ENCODE results near the gene QPCTL. TPM values are rescaled to one million over a fixed set of nuclear protein-coding genes. Genes with fewer than 3 reads are reported as not detected.

The QPCTL gene
- total RNA-seq, 2 donors from 2014 or later = 11.0 to 15.9 TPM

GRCh38 chr19:45701676-45702075, 9.2 kb downstream of the QPCTL start:
- Mint-ChIP-seq H3K36me3 (ENCODE audit: low read depth) (peaks cover 36% of the 10 kb centered on the region), H3K4me3 (no peak overlapping the region), H3K27ac (no peak overlapping the region), H3K9me3 (peaks cover 1% of the 10 kb centered on the region), H3K27me3 (ENCODE audit: insufficient read depth) (no peaks in the 10 kb centered on the region), H3K4me1 (no peaks in the 10 kb centered on the region)
- no peak for TF ChIP-seq CTCF (conservative IDR thresholded peaks at IDR 0.05)
- Histone ChIP-seq H3K27me3 (ENCODE audit: control insufficient read depth, insufficient read depth, low read length, poor library complexity, severe bottlenecking) (no peaks in the 10 kb centered on the region), H3K9me3 (ENCODE audit: control insufficient read depth, low read length) (no peaks in the 10 kb centered on the region), H3K27ac (ENCODE audit: low read depth, low read length) (no peak overlapping the region), H3K4me1 (ENCODE audit: control insufficient read depth, insufficient read depth, low read length) (no peaks in the 10 kb centered on the region), H3K36me3 (ENCODE audit: control insufficient read depth, insufficient read depth, low read length) (peaks cover 38% of the 10 kb centered on the region), H3K4me3 (ENCODE audit: low read length) (no peak overlapping the region), H3K9ac (ENCODE audit: extremely low read depth, low read length, poor library complexity, severe bottlenecking) (no peak overlapping the region)
- 91 to 96% methylated on average over 6 to 7 of the region's 7 CpGs for WGBS, 2 experiments (ENCODE audit: insufficient coverage in 1 of 2, insufficient read length in 1 of 2)
- DNase-seq = no peak

- Histone ChIP-seq H3K4me3 (ENCODE audit: low read length) (no peak overlapping the region), H3K36me3 (ENCODE audit: control insufficient read depth, insufficient read depth, low read length) (peaks cover 31% of the 10 kb centered on the region), H3K9ac (ENCODE audit: extremely low read depth, low read length, poor library complexity, severe bottlenecking) (no peak overlapping the region), H3K27ac (ENCODE audit: low read depth, low read length) (no peak overlapping the region), H3K9me3 (ENCODE audit: control insufficient read depth, low read length) (no peaks in the 10 kb centered on the region), H3K27me3 (ENCODE audit: control insufficient read depth, insufficient read depth, low read length, poor library complexity, severe bottlenecking) (no peaks in the 10 kb centered on the region), H3K4me1 (ENCODE audit: control insufficient read depth, insufficient read depth, low read length) (no peaks in the 10 kb centered on the region)
- no peak overlapping the region for H3K4me3 Mint-ChIP-seq
- no peak for TF ChIP-seq CTCF (conservative IDR thresholded peaks at IDR 0.05)
- DNase-seq = no peak
- peaks cover 42% of the 10 kb centered on the region for H3K36me3 Mint-ChIP-seq (ENCODE audit: low read depth)
- H3K4me1 Mint-ChIP-seq = no peaks in the 10 kb centered on the region
- H3K27ac Mint-ChIP-seq = no peak overlapping the region
- H3K27me3 Mint-ChIP-seq (ENCODE audit: insufficient read depth) = no peaks in the 10 kb centered on the region
- H3K9me3 Mint-ChIP-seq = peaks cover 1% of the 10 kb centered on the region
- 81 to 85% methylated on average over 6 to 9 of the region's 9 CpGs for WGBS, 2 experiments (ENCODE audit: insufficient coverage in 1 of 2, insufficient read length in 1 of 2)
Observed at GRCh38 chr19:45705115-45705514, 12.6 kb downstream of the QPCTL start.

GRCh38 chr19:45705710-45706415, 13.4 kb downstream of the QPCTL start:
- H3K9me3 Mint-ChIP-seq = peaks cover 1% of the 10 kb centered on the region
- no peaks in the 10 kb centered on the region for H3K27me3 Mint-ChIP-seq (ENCODE audit: insufficient read depth)
- no peak for DNase-seq
- no peak overlapping the region for H3K9ac ChIP-seq (ENCODE audit: extremely low read depth, low read length, poor library complexity, severe bottlenecking)
- WGBS, 2 experiments (ENCODE audit: insufficient coverage in 1 of 2, insufficient read length in 1 of 2) = 83 to 86% methylated on average over 12 of the region's 12 CpGs
- no peak overlapping the region for H3K4me3 Mint-ChIP-seq
- H3K4me1 Mint-ChIP-seq = no peaks in the 10 kb centered on the region
- H3K4me3 ChIP-seq (ENCODE audit: low read length) = no peak overlapping the region
- H3K36me3 Mint-ChIP-seq (ENCODE audit: low read depth) = peaks cover 48% of the 10 kb centered on the region
- H3K9me3 ChIP-seq (ENCODE audit: control insufficient read depth, low read length) = no peaks in the 10 kb centered on the region
- H3K27ac ChIP-seq (ENCODE audit: low read depth, low read length) = no peak overlapping the region
- no peaks in the 10 kb centered on the region for H3K27me3 ChIP-seq (ENCODE audit: control insufficient read depth, insufficient read depth, low read length, poor library complexity, severe bottlenecking)
- H3K4me1 ChIP-seq (ENCODE audit: control insufficient read depth, insufficient read depth, low read length) = no peaks in the 10 kb centered on the region
- H3K36me3 ChIP-seq (ENCODE audit: control insufficient read depth, insufficient read depth, low read length) = peaks cover 33% of the 10 kb centered on the region
- TF ChIP-seq CTCF (conservative IDR thresholded peaks at IDR 0.05) = no peak
- no peak overlapping the region for H3K27ac Mint-ChIP-seq

Measured in endodermal cell (in vitro differentiated cells).